Calu3 (cell line): ENCODE data around the gene ART1. TPM values are rescaled to one million over a fixed set of nuclear protein-coding genes. Genes with fewer than 3 reads are reported as not detected.

Experiments
- BruUV-seq: library from RNA; stranded (reverse); fragments of 400-500 nt; replicated peaks from 2 replicates; lab custom pipeline; 2021; lab: Mats Ljungman, UMichigan
- CTCF ChIA-PET: fragments of 300-600 bp; sonication (Branson Sonifier 250); formaldehyde crosslinking; loops from one replicate; lab custom pipeline; 2022; ENCODE audit warnings: antibody characterized with exemption; lab: Charles Lee
- DNase-seq: peaks from one replicate; pipeline ENCODE4 v3.0.0; 2022
- H3K27ac Mint-ChIP-seq: one replicate; pipeline ENCODE4 v1.8.0; 2022; ENCODE audit warnings: mixed read lengths; ENCODE audit not compliant: unreplicated experiment
- H3K27me3 Mint-ChIP-seq: one replicate; pipeline ENCODE4 v1.8.0; 2022; ENCODE audit warnings: mixed read lengths; ENCODE audit not compliant: unreplicated experiment
- H3K36me3 Mint-ChIP-seq: one replicate; pipeline ENCODE4 v1.8.0; 2022; ENCODE audit warnings: mild to moderate bottlenecking, moderate library complexity, mixed read lengths; ENCODE audit not compliant: insufficient read depth, unreplicated experiment
- H3K4me1 Mint-ChIP-seq: one replicate; pipeline ENCODE4 v1.8.0; 2022; ENCODE audit warnings: mild to moderate bottlenecking, low read depth, mixed read lengths; ENCODE audit not compliant: unreplicated experiment
- H3K4me3 Mint-ChIP-seq: one replicate; pipeline ENCODE4 v1.8.0; 2022; ENCODE audit warnings: mild to moderate bottlenecking, low read depth, moderate library complexity, mixed read lengths; ENCODE audit not compliant: unreplicated experiment
- H3K9me3 Mint-ChIP-seq: one replicate; pipeline ENCODE4 v1.8.0; 2022; ENCODE audit warnings: low read depth, mixed read lengths; ENCODE audit not compliant: unreplicated experiment
- CTCF ChIP-seq: fragments of 200-600 bp; IDR thresholded peaks from one replicate; pipeline ENCODE4 v1.8.0; 2022; ENCODE audit warnings: antibody characterized with exemption; ENCODE audit not compliant: unreplicated experiment
- intact Hi-C: fragments of 100-400 bp; cut with micrococcal nuclease; formaldehyde crosslinking; loops from one replicate; pipeline ENCODE4 v1.10.0; 2022; ENCODE audit not compliant: unreplicated experiment
- total RNA-seq: library from RNA; stranded (reverse); gene quantifications from 2 replicates; pipeline ENCODE4 v1.2.3, GENCODE V29; 2022

The ART1 gene
- total RNA-seq, 1 experiment from 2014 or later = not detected

GRCh38 chr11:3635641-3636375 is 9.1 kb upstream of the ART1 start:
- H3K4me1 Mint-ChIP-seq = no peaks in the 10 kb centered on the region

GRCh38 chr11:3637201-3637600 is 7.7 kb upstream of the ART1 start:
- Mint-ChIP-seq H3K27ac (no peak overlapping the region), H3K9me3 (no peaks in the 10 kb centered on the region), H3K27me3 (peaks cover 92% of the 10 kb centered on the region), H3K4me1 (no peaks in the 10 kb centered on the region), H3K36me3 (peaks cover 6% of the 10 kb centered on the region), H3K4me3 (no peak overlapping the region)
- no peak for DNase-seq
- no TSS peak for BruUV-seq
- no peak for TF ChIP-seq CTCF
- CTCF ChIA-PET = no interaction called here
- intact Hi-C loops = no loop called here

More at GRCh38 chr11:3635641-3636375, 9.1 kb upstream of the ART1 start:
- intact Hi-C loops = no loop called here
- DNase-seq = no peak
- no peaks in the 10 kb centered on the region for H3K9me3 Mint-ChIP-seq
- CTCF ChIA-PET = no interaction called here
- H3K4me3 Mint-ChIP-seq = no peak overlapping the region
- no peaks in the 10 kb centered on the region for H3K36me3 Mint-ChIP-seq
- H3K27ac Mint-ChIP-seq = no peak overlapping the region
- no peak for TF ChIP-seq CTCF
- H3K27me3 Mint-ChIP-seq = peaks cover 92% of the 10 kb centered on the region
- no TSS peak for BruUV-seq

GRCh38 chr11:3638513-3638912 is 6.4 kb upstream of the ART1 start:
- Mint-ChIP-seq H3K4me3 (no peak overlapping the region), H3K27me3 (peaks cover 79% of the 10 kb centered on the region), H3K9me3 (no peaks in the 10 kb centered on the region), H3K36me3 (peaks cover 11% of the 10 kb centered on the region), H3K27ac (no peak overlapping the region), H3K4me1 (no peaks in the 10 kb centered on the region)
- intact Hi-C loops = no loop called here
- CTCF ChIA-PET = no interaction called here
- no TSS peak for BruUV-seq
- no peak for DNase-seq
- no peak for TF ChIP-seq CTCF

- no peak for TF ChIP-seq CTCF
- no peak overlapping the region for H3K27ac Mint-ChIP-seq
- DNase-seq = no peak
- peaks cover 8% of the 10 kb centered on the region for H3K4me1 Mint-ChIP-seq
- no TSS peak for BruUV-seq
- CTCF ChIA-PET = no interaction called here
- intact Hi-C loops = no loop called here
- no peaks in the 10 kb centered on the region for H3K9me3 Mint-ChIP-seq
- no peak overlapping the region for H3K4me3 Mint-ChIP-seq
- H3K36me3 Mint-ChIP-seq = peaks cover 11% of the 10 kb centered on the region
- peaks cover 76% of the 10 kb centered on the region for H3K27me3 Mint-ChIP-seq
These were observed 5.1 kb upstream of the ART1 start for GRCh38 chr11:3639841-3640240.
